H1 (cell line): Measurements from ENCODE around the gene FAM9C. TPM values are rescaled to one million over a fixed set of nuclear protein-coding genes. Genes with fewer than 3 reads are reported as not detected.

Experiments
- CTCF ChIA-PET: fragments of 300-600 bp; sonication (Branson Sonifier 250); formaldehyde crosslinking; loops from one replicate; lab custom pipeline; 2021; ENCODE audit not compliant: partially characterized antibody; lab: Charles Lee
- POLR2A ChIA-PET: fragments of 300-600 bp; sonication (Branson Sonifier 250); formaldehyde crosslinking; loops from one replicate; lab custom pipeline; 2021; ENCODE audit warnings: inconsistent platforms; ENCODE audit not compliant: partially characterized antibody; lab: Charles Lee
- DNase-seq, 2 experiments: peaks; one replicate each; pipeline versions ENCODE4 v3.0.0 to v3.0.0-alpha.2; 2010 to 2022; ENCODE audit warnings: low spot score in 2 of 2, low read depth in 1 of 2, mixed read lengths in 1 of 2
- FAIRE-seq: peaks from 2 replicates; lab custom pipeline; 2011; peaks lifted over from hg19 to GRCh38; lab: Jason Lieb, UNC
- H2AFZ ChIP-seq: 2 replicates; pipeline ENCODE4 v1.8.1; 2012; ENCODE audit warnings: low read length, inconsistent platforms
- H2AK5ac ChIP-seq: 2 replicates; pipeline ENCODE4 v1.6.1; 2013; ENCODE audit warnings: low read depth, low read length
- H2BK120ac ChIP-seq: replicated peaks from 2 replicates; pipeline ENCODE3; 2013; ENCODE audit warnings: low read depth, low read length, inconsistent platforms
- H2BK12ac ChIP-seq: 2 replicates; pipeline ENCODE4 v1.6.1; 2013; ENCODE audit warnings: low read depth, low read length
- H2BK15ac ChIP-seq: 2 replicates; pipeline ENCODE4 v1.6.1; 2013; ENCODE audit warnings: low read length
- H2BK20ac ChIP-seq: 2 replicates; pipeline ENCODE4 v1.6.1; 2013; ENCODE audit warnings: low read length
- H2BK5ac ChIP-seq: 2 replicates; pipeline ENCODE4 v1.6.1; 2013; ENCODE audit warnings: low read depth, low read length
- H3K14ac ChIP-seq: 2 replicates; pipeline ENCODE4 v1.6.1; 2013; ENCODE audit warnings: inconsistent platforms; ENCODE audit not compliant: insufficient read length
- H3K18ac ChIP-seq: 2 replicates; pipeline ENCODE4 v1.6.1; 2013; ENCODE audit warnings: low read length; ENCODE audit errors: extremely low read depth
- H3K23ac ChIP-seq: 2 replicates; pipeline ENCODE4 v1.6.1; 2013; ENCODE audit warnings: inconsistent platforms; ENCODE audit not compliant: insufficient read length
- H3K23me2 ChIP-seq: 2 replicates; pipeline ENCODE4 v1.6.1; 2013; ENCODE audit warnings: low read depth, low read length
- H3K27ac ChIP-seq: 2 replicates; pipeline ENCODE4 v1.6.1; 2011; ENCODE audit warnings: low read depth, low read length, inconsistent platforms
- H3K27me3 ChIP-seq, 4 experiments: replicated peaks in 1 of 4; 1 replicate in 1 of 4; 2 replicates in 3 of 4; pipeline versions ENCODE4 v1.6.1 to v1.8.1; 2011 to 2013; ENCODE audit warnings: low read length in 3 of 4, mild to moderate bottlenecking in 3 of 4, inconsistent platforms in 2 of 4, mixed read lengths in 2 of 4, moderate library complexity in 1 of 4; ENCODE audit not compliant: control insufficient read depth in 3 of 4, insufficient read depth in 3 of 4; ENCODE audit errors: extremely low read depth in 1 of 4
- H3K36me3 ChIP-seq, 4 experiments: 2 replicates each; pipeline versions ENCODE4 v1.6.1 to v1.8.1; 2011 to 2013; ENCODE audit warnings: mild to moderate bottlenecking in 4 of 4, low read length in 3 of 4, moderate library complexity in 2 of 4, control low read depth in 1 of 4, inconsistent platforms in 1 of 4; ENCODE audit not compliant: insufficient read depth in 4 of 4, control insufficient read depth in 2 of 4
- H3K4ac ChIP-seq: replicated peaks from 2 replicates; pipeline ENCODE3; 2013; ENCODE audit warnings: low read length, low read depth, mixed read lengths, inconsistent platforms; ENCODE audit not compliant: insufficient read length
- H3K4me1 ChIP-seq, 4 experiments: replicated peaks in 1 of 4; 1 replicate in 1 of 4; 2 replicates in 3 of 4; pipeline versions ENCODE4 v1.6.1 to v1.8.1; 2011 to 2013; ENCODE audit warnings: low read length in 3 of 4, inconsistent platforms in 2 of 4, mixed read lengths in 1 of 4; ENCODE audit not compliant: insufficient read depth in 4 of 4, control insufficient read depth in 3 of 4
- H3K4me2 ChIP-seq, 2 experiments: 2 replicates each; pipeline versions ENCODE4 v1.6.1 to v1.8.1; 2011 to 2013; ENCODE audit warnings: low read depth in 2 of 2, low read length in 2 of 2, control low read depth in 1 of 2, inconsistent platforms in 1 of 2, mild to moderate bottlenecking in 1 of 2; ENCODE audit not compliant: insufficient read depth in 1 of 2
- H3K4me3 ChIP-seq, 4 experiments: fragments of 200-600, 300-600 bp in 1 of 4; sonication (generic), shearing (Covaris generic), sonication (Bioruptor Twin) in 1 of 4; 2 replicates each; pipeline versions ENCODE4 v1.5.1 to v1.8.1; 2011 to 2016; ENCODE audit warnings: low read length in 4 of 4, low read depth in 3 of 4, control low read depth in 2 of 4, inconsistent platforms in 2 of 4, mild to moderate bottlenecking in 2 of 4, mixed read lengths in 1 of 4, moderate library complexity in 1 of 4; ENCODE audit not compliant: insufficient read depth in 2 of 4; ENCODE audit errors: extremely low read depth in 1 of 4
- H3K56ac ChIP-seq: replicated peaks from 2 replicates; pipeline ENCODE3; 2013; ENCODE audit warnings: low read depth, mild to moderate bottlenecking, mixed read lengths, low read length, inconsistent platforms; ENCODE audit not compliant: insufficient read length
- H3K79me1 ChIP-seq: 2 replicates; pipeline ENCODE4 v1.6.1; 2013; ENCODE audit warnings: low read depth, low read length, control low read depth
- H3K79me2 ChIP-seq, 2 experiments: 2 replicates each; pipeline versions ENCODE4 v1.6.1 to v1.8.1; 2012 to 2013; ENCODE audit warnings: low read length in 2 of 2, mild to moderate bottlenecking in 2 of 2, inconsistent platforms in 1 of 2; ENCODE audit not compliant: insufficient read depth in 2 of 2, control insufficient read depth in 1 of 2
- H3K9ac ChIP-seq, 4 experiments: replicated peaks in 1 of 4; 1 replicate in 1 of 4; 2 replicates in 3 of 4; pipeline versions ENCODE4 v1.6.1 to v1.8.1; 2011 to 2013; ENCODE audit warnings: low read depth in 3 of 4, low read length in 3 of 4, control low read depth in 2 of 4, mild to moderate bottlenecking in 2 of 4, moderate library complexity in 2 of 4, inconsistent platforms in 1 of 4; ENCODE audit errors: extremely low read depth in 1 of 4
- H3K9me3 ChIP-seq, 2 experiments: 2 replicates each; pipeline versions ENCODE4 v1.6.1 to v1.8.1; 2012 to 2013; ENCODE audit warnings: mild to moderate bottlenecking in 2 of 2, moderate library complexity in 2 of 2, control low read depth in 1 of 2, inconsistent platforms in 1 of 2, low read depth in 1 of 2, low read length in 1 of 2, mixed read lengths in 1 of 2; ENCODE audit not compliant: insufficient read depth in 2 of 2
- H4K20me1 ChIP-seq, 2 experiments: replicated peaks in 1 of 2; 2 replicates each; pipeline versions ENCODE3 to v1.8.1; 2011 to 2013; ENCODE audit warnings: inconsistent platforms in 2 of 2, low read length in 2 of 2, mild to moderate bottlenecking in 1 of 2; ENCODE audit not compliant: insufficient read depth in 2 of 2, control insufficient read depth in 1 of 2
- H4K5ac ChIP-seq: 2 replicates; pipeline ENCODE4 v1.6.1; 2013; ENCODE audit warnings: low read length, low read depth, mixed read lengths, inconsistent platforms; ENCODE audit not compliant: insufficient read length
- H4K8ac ChIP-seq: 2 replicates; pipeline ENCODE4 v1.8.0; 2013; ENCODE audit warnings: mild to moderate bottlenecking, moderate library complexity, low read length, inconsistent platforms; ENCODE audit not compliant: insufficient read depth; ENCODE audit errors: extremely low read depth
- H4K91ac ChIP-seq: replicated peaks from 2 replicates; pipeline ENCODE3; 2013; ENCODE audit warnings: low read length, mixed read lengths, inconsistent platforms; ENCODE audit not compliant: insufficient read length
- CBX5 ChIP-seq: fragments of 300-800, 300-1000 bp; sonication (generic); IDR thresholded peaks from 2 replicates; pipeline ENCODE4 v1.7.1; 2016; ENCODE audit warnings: antibody characterized with exemption, low read length, low read depth
- EP300 ChIP-seq, 2 experiments: IDR thresholded peaks; 1 replicate in 1 of 2; 2 replicates in 1 of 2; pipeline ENCODE4 v1.6.1; 2011 to 2012; ENCODE audit warnings: low read depth in 2 of 2, low read length in 2 of 2, mild to moderate bottlenecking in 2 of 2, borderline replicate concordance in 1 of 2, inconsistent platforms in 1 of 2, moderate library complexity in 1 of 2
- RAD21 ChIP-seq, 2 experiments: IDR thresholded peaks in 1 of 2; conservative IDR thresholded peaks in 1 of 2; 2 replicates each; pipeline ENCODE4 v1.6.1; 2011; ENCODE audit warnings: low read depth in 2 of 2, low read length in 2 of 2, improper control_type of control experiment in 1 of 2, inconsistent platforms in 1 of 2, mild to moderate bottlenecking in 1 of 2, moderate library complexity in 1 of 2
- RBBP5 ChIP-seq: IDR thresholded peaks from 2 replicates; pipeline ENCODE4 v1.7.1; 2012; ENCODE audit warnings: low read depth, mild to moderate bottlenecking, inconsistent platforms, low read length, moderate library complexity, borderline replicate concordance
- SAP30 ChIP-seq: fragments of 300-600 bp; sonication (generic); IDR thresholded peaks from 2 replicates; pipeline ENCODE4 v1.7.1; 2012; ENCODE audit warnings: low read length, moderate library complexity, mild to moderate bottlenecking, inconsistent platforms; ENCODE audit not compliant: insufficient read depth, insufficient replicate concordance
- TBP ChIP-seq: IDR thresholded peaks from 2 replicates; pipeline ENCODE4 v1.6.1; 2011; ENCODE audit warnings: low read depth, low read length, improper control_type of control experiment
- YY1 ChIP-seq: IDR thresholded peaks from 2 replicates; pipeline ENCODE4 v1.6.1; 2011; ENCODE audit warnings: low read depth, mild to moderate bottlenecking, low read length
- WGBS, 2 experiments: shearing (Covaris generic) in 1 of 2; methylation state at CpG; one replicate each; pipeline versions ENCODE4 v1.1.6 to v1.1.7; 2013 to 2015; ENCODE audit warnings: low lambda C conversion rate in 2 of 2, mixed read lengths in 2 of 2, inconsistent platforms in 1 of 2, low coverage in 1 of 2, missing lambda C conversion rate in 1 of 2; ENCODE audit not compliant: insufficient replicate concordance in 2 of 2, insufficient coverage in 1 of 2, insufficient read length in 1 of 2; ENCODE audit errors: extremely low coverage in 1 of 2, missing lambda C conversion rate in 1 of 2; 5-methylcytosine and 5-hydroxymethylcytosine counted together
- polyA plus RNA-seq, 7 experiments: library from polyadenylated mRNA; depleted of rRNA in 3 of 7; stranded (reverse) in 5 of 7; unstranded in 2 of 7; fragments of >200 nt in 5 of 7; fragments of 200-250 nt in 2 of 7; gene quantifications; 1 replicate in 5 of 7; 2 replicates in 1 of 7; 4 replicates in 1 of 7; pipeline versions ENCODE4 v1.2.1 to v1.2.3, GENCODE V29; 2011 to 2013; ENCODE audit warnings: missing spikeins in 2 of 7, mixed read lengths in 2 of 7
- total RNA-seq: library from RNA; stranded (reverse); fragmentation: NEBNext Ultra II Directional; extraction: Animal tissue kit (Norgen Biotek cat#: 25700); gene quantifications from 2 replicates; pipeline ENCODE4 v1.2.1, GENCODE V29; 2021
- TF ChIP-seq, protein P1 (sequence below): IDR thresholded peaks from 2 replicates; pipeline ENCODE4 v1.6.1; 2012; ENCODE audit warnings: inconsistent platforms
- TF ChIP-seq, protein P2 (sequence below): IDR thresholded peaks from 2 replicates; pipeline ENCODE4 v1.6.1; 2012; ENCODE audit warnings: low read length, inconsistent platforms
- TF ChIP-seq, protein P3 (sequence below): IDR thresholded peaks from 2 replicates; pipeline ENCODE4 v1.6.1; 2012; ENCODE audit warnings: inconsistent platforms

FAM9C gene
- total and polyA plus RNA-seq, 2 of the 8 experiments (the other 6 are each of a cell fraction or from before 2014, with no cell fraction given): not detected

DNA sequence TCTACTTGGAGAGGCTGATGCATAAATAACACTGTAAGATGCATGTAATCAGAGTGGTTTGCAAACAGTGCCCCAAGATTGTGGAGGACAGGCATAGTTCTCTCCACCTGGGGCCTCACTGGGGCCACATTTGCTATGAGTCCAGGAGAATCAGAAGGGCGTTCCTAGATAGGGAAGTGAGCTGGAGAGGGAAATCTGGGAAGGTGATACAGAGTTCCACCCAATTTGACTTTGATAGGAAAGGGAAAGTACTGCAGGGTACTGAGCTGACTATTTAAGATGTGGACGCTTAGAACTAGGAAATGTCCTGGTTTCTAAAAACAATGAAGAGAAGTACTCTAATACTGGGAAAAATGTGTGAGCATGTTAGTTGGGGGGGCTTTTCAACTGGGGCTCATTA lies 33.9 kb downstream of the FAM9C start:
- POLR2A ChIA-PET: interaction anchor here (2.2 kb wide), 1 partner anchor 33 kb away, joined by 9 read pairs; no protein-coding TSS in a partner anchor
- DNase-seq: no peak
- peaks cover 0 to 8% (median 1%) of the 10 kb centered on the region in 4 experiments; a peak in 3 of 7 replicates for H3K4me1 ChIP-seq
- H4K8ac ChIP-seq: no peak overlapping the region
- H4K20me1 ChIP-seq: no peaks in the 10 kb centered on the region
- no peak overlapping the region for H2BK12ac ChIP-seq
- H3K23me2 ChIP-seq: no peaks in the 10 kb centered on the region
- no peak overlapping the region for H2BK15ac ChIP-seq
- no peak overlapping the region for H3K56ac ChIP-seq
- no peaks in the 10 kb centered on the region for H3K36me3 ChIP-seq
- no peak overlapping the region for H4K91ac ChIP-seq
- no peak overlapping the region for H3K4me2 ChIP-seq
- no peaks in the 10 kb centered on the region for H3K27me3 ChIP-seq
- no peak overlapping the region for H2BK5ac ChIP-seq
- no peak overlapping the region for H3K27ac ChIP-seq
- no peaks in the 10 kb centered on the region for H3K9me3 ChIP-seq
- H2BK20ac ChIP-seq: no peak overlapping the region
- H2AFZ ChIP-seq: no peak overlapping the region
- no peaks in the 10 kb centered on the region for H3K79me2 ChIP-seq
- H3K4ac ChIP-seq: no peak overlapping the region
- CTCF ChIA-PET: interaction anchor here (0.6 kb wide), 1 partner anchor 48 kb away, joined by 3 read pairs; no protein-coding TSS in a partner anchor
- no peak overlapping the region for H4K5ac ChIP-seq
- no peak overlapping the region for H2AK5ac ChIP-seq
- H2BK120ac ChIP-seq: no peak overlapping the region
- no peak overlapping the region for H3K14ac ChIP-seq
- H3K4me3 ChIP-seq: no peak overlapping the region
- no peak for FAIRE-seq
- H3K9ac ChIP-seq: no peak overlapping the region
- H3K79me1 ChIP-seq: no peaks in the 10 kb centered on the region
- H3K23ac ChIP-seq: no peak overlapping the region
- no peak overlapping the region for H3K18ac ChIP-seq
- WGBS, 2 experiments: 92% methylated on average over 2 of the region's 2 CpGs; no CpG with 5 or more reads in 1 of the 2 experiments
- TF ChIP-seq, protein P1, sequence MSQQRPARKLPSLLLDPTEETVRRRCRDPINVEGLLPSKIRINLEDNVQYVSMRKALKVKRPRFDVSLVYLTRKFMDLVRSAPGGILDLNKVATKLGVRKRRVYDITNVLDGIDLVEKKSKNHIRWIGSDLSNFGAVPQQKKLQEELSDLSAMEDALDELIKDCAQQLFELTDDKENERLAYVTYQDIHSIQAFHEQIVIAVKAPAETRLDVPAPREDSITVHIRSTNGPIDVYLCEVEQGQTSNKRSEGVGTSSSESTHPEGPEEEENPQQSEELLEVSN: no peak
- no peak for TF ChIP-seq EP300 (IDR thresholded peaks at IDR 0.05; ENCODE audit: borderline replicate concordance in 1 of 2, low read depth in 2 of 2, low read length in 2 of 2)
- TF ChIP-seq, protein P2, sequence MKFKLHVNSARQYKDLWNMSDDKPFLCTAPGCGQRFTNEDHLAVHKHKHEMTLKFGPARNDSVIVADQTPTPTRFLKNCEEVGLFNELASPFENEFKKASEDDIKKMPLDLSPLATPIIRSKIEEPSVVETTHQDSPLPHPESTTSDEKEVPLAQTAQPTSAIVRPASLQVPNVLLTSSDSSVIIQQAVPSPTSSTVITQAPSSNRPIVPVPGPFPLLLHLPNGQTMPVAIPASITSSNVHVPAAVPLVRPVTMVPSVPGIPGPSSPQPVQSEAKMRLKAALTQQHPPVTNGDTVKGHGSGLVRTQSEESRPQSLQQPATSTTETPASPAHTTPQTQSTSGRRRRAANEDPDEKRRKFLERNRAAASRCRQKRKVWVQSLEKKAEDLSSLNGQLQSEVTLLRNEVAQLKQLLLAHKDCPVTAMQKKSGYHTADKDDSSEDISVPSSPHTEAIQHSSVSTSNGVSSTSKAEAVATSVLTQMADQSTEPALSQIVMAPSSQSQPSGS: no peak
- no peak for TF ChIP-seq RAD21 (IDR thresholded peaks at IDR 0.05 in 1 of 2, conservative IDR thresholded peaks at IDR 0.05 in 1 of 2; ENCODE audit: low read depth in 2 of 2, low read length in 2 of 2)
- no peak for TF ChIP-seq YY1
- TF ChIP-seq RBBP5: no peak
- no peak for TF ChIP-seq SAP30
- TF ChIP-seq, protein P3, sequence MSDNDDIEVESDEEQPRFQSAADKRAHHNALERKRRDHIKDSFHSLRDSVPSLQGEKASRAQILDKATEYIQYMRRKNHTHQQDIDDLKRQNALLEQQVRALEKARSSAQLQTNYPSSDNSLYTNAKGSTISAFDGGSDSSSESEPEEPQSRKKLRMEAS: no peak
- TF ChIP-seq CBX5: no peak
- no peak for TF ChIP-seq TBP
